Suprapubic skin (tissue), 3 donors: ENCODE results near the gene BTBD7.

Experiments
- CTCF ChIP-seq, 2 donors: fragments of 200-600 bp in 1 of 2; fragments of 450-650 bp in 1 of 2; sonication (generic) in 1 of 2; IDR thresholded peaks; one replicate each; pipeline ENCODE4 v1.5.1; 2016 to 2019; ENCODE audit warnings: antibody characterized with exemption in 2 of 2, mild to moderate bottlenecking in 1 of 2, moderate library complexity in 1 of 2
- POLR2A ChIP-seq, 2 donors: fragments of 450-650 bp; IDR thresholded peaks; one replicate each; pipeline ENCODE4 v1.6.1; 2017; ENCODE audit warnings: antibody characterized with exemption in 2 of 2, mild to moderate bottlenecking in 2 of 2, moderate library complexity in 2 of 2

- TF ChIP-seq CTCF (IDR thresholded peaks at IDR 0.05) (peak in 1 of 2 donors; percentile 38), POLR2A (IDR thresholded peaks at IDR 0.05) (peak in 1 of 2 donors; percentile 54)
Measured at GRCh38 chr14:93332853-93333630, at the start of gene BTBD7.
